ENCODE data around the gene HECTD3. TPM values are rescaled to one million over a fixed set of nuclear protein-coding genes. Genes with fewer than 3 reads are reported as not detected.

The HECTD3 gene
- polyA plus RNA-seq, 3 donors = 32.6 to 45.7 (median 34.2) TPM

Other genes with a start within 250 kb of the HECTD3 start
- gene RPS8, start 235.8 kb downstream of the HECTD3 start, polyA plus RNA-seq = 1,000 to 10,000 TPM; 1,595 to 3,591 (median 2,179) TPM
- under 1 TPM in 2 of 3 donors, not detected in 1; 0.16 to 0.21 TPM for gene BEST4, start 223.2 kb downstream of the HECTD3 start, polyA plus RNA-seq
- 10 to 100 TPM in 2 of 3 donors, 1 to 10 TPM in 1; 6.7 to 50.9 (median 39.8) TPM for gene PLK3, start 210.9 kb downstream of the HECTD3 start, polyA plus RNA-seq
- gene DYNLT4, start 204.0 kb downstream of the HECTD3 start, polyA plus RNA-seq = under 1 TPM in 2 of 3 donors, not detected in 1; 0.25 to 0.74 TPM
- gene BTBD19, start 202.8 kb downstream of the HECTD3 start, polyA plus RNA-seq = 10 to 100 TPM in 2 of 3 donors, 1 to 10 TPM in 1; 1.6 to 12.0 (median 10.8) TPM
- under 1 TPM; 0.26 to 0.56 (median 0.37) TPM for gene PTCH2, start 168.1 kb downstream of the HECTD3 start, polyA plus RNA-seq
- 10 to 100 TPM; 13.5 to 28.0 (median 17.7) TPM for gene EIF2B3, start 24.7 kb downstream of the HECTD3 start, polyA plus RNA-seq
- gene UROD, start 930 bp upstream of the HECTD3 start, polyA plus RNA-seq = 100 to 1,000 TPM in 2 of 3 donors, 10 to 100 TPM in 1; 34.7 to 104 (median 101) TPM
- gene ZSWIM5, start 195.3 kb upstream of the HECTD3 start, polyA plus RNA-seq = 1 to 10 TPM in 1 of 3 donors, under 1 TPM in 2; 0.45 to 1.5 (median 0.51) TPM

Measured in adipose tissue (tissue), 3 donors.